Measurements from ENCODE around the gene SRPK2.
"Not testable (repeated sequence)": the region's sequence is repeated elsewhere in the genome, so short reads cannot be mapped to it uniquely, and the experiment has no call there.

DNA sequence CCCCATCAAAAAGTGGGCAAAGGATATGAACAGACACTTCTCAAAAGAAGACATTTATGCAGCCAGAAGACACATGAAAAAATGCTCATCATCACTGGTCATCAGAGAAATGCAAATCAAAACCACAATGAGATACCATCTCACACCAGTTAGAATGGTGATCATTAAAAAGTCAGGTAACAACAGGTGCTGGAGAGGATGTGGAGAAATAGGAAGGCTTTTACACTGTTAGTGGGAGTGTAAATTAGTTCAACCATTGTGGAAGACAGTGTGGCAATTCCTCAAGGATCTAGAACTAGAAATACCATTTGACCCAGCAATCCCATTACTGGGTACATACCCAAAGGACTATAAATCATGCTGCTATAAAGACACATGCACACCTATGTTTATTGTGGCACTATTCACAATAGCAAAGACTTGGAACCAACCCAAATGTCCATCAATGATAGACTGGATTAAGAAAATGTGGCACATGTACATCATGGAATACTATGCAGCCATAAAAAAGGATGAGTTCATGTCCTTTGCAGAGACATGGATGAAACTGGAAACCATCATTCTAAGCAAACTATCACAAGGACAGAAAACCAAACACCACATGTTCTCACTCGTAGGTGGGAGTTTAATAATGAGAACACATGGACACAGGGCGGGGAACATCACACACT lies 128.4 kb downstream of the SRPK2 start:
- TF ChIP-seq, protein P1, sequence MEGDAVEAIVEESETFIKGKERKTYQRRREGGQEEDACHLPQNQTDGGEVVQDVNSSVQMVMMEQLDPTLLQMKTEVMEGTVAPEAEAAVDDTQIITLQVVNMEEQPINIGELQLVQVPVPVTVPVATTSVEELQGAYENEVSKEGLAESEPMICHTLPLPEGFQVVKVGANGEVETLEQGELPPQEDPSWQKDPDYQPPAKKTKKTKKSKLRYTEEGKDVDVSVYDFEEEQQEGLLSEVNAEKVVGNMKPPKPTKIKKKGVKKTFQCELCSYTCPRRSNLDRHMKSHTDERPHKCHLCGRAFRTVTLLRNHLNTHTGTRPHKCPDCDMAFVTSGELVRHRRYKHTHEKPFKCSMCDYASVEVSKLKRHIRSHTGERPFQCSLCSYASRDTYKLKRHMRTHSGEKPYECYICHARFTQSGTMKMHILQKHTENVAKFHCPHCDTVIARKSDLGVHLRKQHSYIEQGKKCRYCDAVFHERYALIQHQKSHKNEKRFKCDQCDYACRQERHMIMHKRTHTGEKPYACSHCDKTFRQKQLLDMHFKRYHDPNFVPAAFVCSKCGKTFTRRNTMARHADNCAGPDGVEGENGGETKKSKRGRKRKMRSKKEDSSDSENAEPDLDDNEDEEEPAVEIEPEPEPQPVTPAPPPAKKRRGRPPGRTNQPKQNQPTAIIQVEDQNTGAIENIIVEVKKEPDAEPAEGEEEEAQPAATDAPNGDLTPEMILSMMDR (IDR thresholded peaks at IDR 0.05) = not testable (repeated sequence)
- TF ChIP-seq EP300, POLR2AphosphoS5 (IDR thresholded peaks at IDR 0.05): not testable (repeated sequence)

Data from suprapubic skin (tissue), 4 donors.